ENCODE results near the gene WDR77.

WDR77 gene

GRCh38 chr1:111462370-111463028, 13.4 kb upstream of the WDR77 start:
- no peak overlapping the region for H3K4me2 ChIP-seq (ENCODE audit: low read depth, low read length, poor library complexity, severe bottlenecking)
- no peaks in the 10 kb centered on the region for H3K27me3 ChIP-seq (ENCODE audit: low read length)
- H3K9me3 ChIP-seq (ENCODE audit: insufficient read depth, low read length), result no peaks in the 10 kb centered on the region
- H3K9ac ChIP-seq (ENCODE audit: low read length), result no peak overlapping the region
- H2AFZ ChIP-seq (ENCODE audit: low read depth, low read length, severe bottlenecking), result no peak overlapping the region
- no peak for TF ChIP-seq CTCF (IDR thresholded peaks at IDR 0.05; ENCODE audit: insufficient read depth, low read length, poor library complexity, severe bottlenecking)
- no peak for TF ChIP-seq EZH2phosphoT487 (conservative IDR thresholded peaks at IDR 0.05; ENCODE audit: low read length)
- no peak overlapping the region for H3K27ac ChIP-seq (ENCODE audit: low read depth, low read length)
- 0 out of 2 replicates have a peak, but pooled peaks cover 4% of the 10 kb centered on the region for H3K79me2 ChIP-seq (ENCODE audit: insufficient read depth, low read length)
- H4K20me1 ChIP-seq (ENCODE audit: low read depth, low read length), result no peaks in the 10 kb centered on the region
- peaks cover 27% of the 10 kb centered on the region for H3K36me3 ChIP-seq (ENCODE audit: low read length)
- H3K4me3 ChIP-seq (ENCODE audit: insufficient read depth, low read length, poor library complexity, severe bottlenecking), result no peak overlapping the region
- H3K9me2 ChIP-seq (replicated peaks; ENCODE audit: insufficient read depth, low read length), result no peaks in the 10 kb centered on the region
- H3F3A ChIP-seq (ENCODE audit: insufficient read depth), result peaks cover 19% of the 10 kb centered on the region; the same call in 1 of the 2 replicates

GRCh38 chr1:111461765-111462164, 12.7 kb upstream of the WDR77 start:
- H3K9me3 ChIP-seq (ENCODE audit: insufficient read depth, low read length), result no peaks in the 10 kb centered on the region
- TF ChIP-seq CTCF (IDR thresholded peaks at IDR 0.05; ENCODE audit: insufficient read depth, low read length, poor library complexity, severe bottlenecking) (no peak), EZH2phosphoT487 (conservative IDR thresholded peaks at IDR 0.05; ENCODE audit: low read length) (no peak)
- no peak overlapping the region for H3K4me3 ChIP-seq (ENCODE audit: insufficient read depth, low read length, poor library complexity, severe bottlenecking)
- H3K79me2 ChIP-seq (ENCODE audit: insufficient read depth, low read length), result 0 out of 2 replicates have a peak, but pooled peaks cover 4% of the 10 kb centered on the region
- H3K9me2 ChIP-seq (replicated peaks; ENCODE audit: insufficient read depth, low read length), result no peaks in the 10 kb centered on the region
- H2AFZ ChIP-seq (ENCODE audit: low read depth, low read length, severe bottlenecking), result no peak overlapping the region
- no peak overlapping the region for H3K4me2 ChIP-seq (ENCODE audit: low read depth, low read length, poor library complexity, severe bottlenecking)
- H3K9ac ChIP-seq (ENCODE audit: low read length), result no peak overlapping the region
- no peaks in the 10 kb centered on the region for H3K27me3 ChIP-seq (ENCODE audit: low read length)
- peaks cover 34% of the 10 kb centered on the region for H3K36me3 ChIP-seq (ENCODE audit: low read length)
- no peak overlapping the region for H3K27ac ChIP-seq (ENCODE audit: low read depth, low read length)
- H4K20me1 ChIP-seq (ENCODE audit: low read depth, low read length), result no peaks in the 10 kb centered on the region
- peaks cover 14% of the 10 kb centered on the region; the same call in 1 of the 2 replicates for H3F3A ChIP-seq (ENCODE audit: insufficient read depth)

- H3K27me3 ChIP-seq (ENCODE audit: low read length), result no peaks in the 10 kb centered on the region
- no peak overlapping the region for H3K4me3 ChIP-seq (ENCODE audit: insufficient read depth, low read length, poor library complexity, severe bottlenecking)
- H3K4me2 ChIP-seq (ENCODE audit: low read depth, low read length, poor library complexity, severe bottlenecking), result no peak overlapping the region
- no peak overlapping the region for H3K9ac ChIP-seq (ENCODE audit: low read length)
- no peak overlapping the region for H2AFZ ChIP-seq (ENCODE audit: low read depth, low read length, severe bottlenecking)
- no peak overlapping the region for H3K27ac ChIP-seq (ENCODE audit: low read depth, low read length)
- no peaks in the 10 kb centered on the region for H3K9me2 ChIP-seq (replicated peaks; ENCODE audit: insufficient read depth, low read length)
- peaks cover 51% of the 10 kb centered on the region for H3K36me3 ChIP-seq (ENCODE audit: low read length)
- H4K20me1 ChIP-seq (ENCODE audit: low read depth, low read length), result no peaks in the 10 kb centered on the region
- no peaks in the 10 kb centered on the region for H3K9me3 ChIP-seq (ENCODE audit: insufficient read depth, low read length)
- peaks cover 48% of the 10 kb centered on the region for H3K79me2 ChIP-seq (ENCODE audit: insufficient read depth, low read length)
- H3F3A ChIP-seq (ENCODE audit: insufficient read depth), result peaks cover 4% of the 10 kb centered on the region; the same call in 1 of the 2 replicates
- no peak for TF ChIP-seq CTCF (IDR thresholded peaks at IDR 0.05; ENCODE audit: insufficient read depth, low read length, poor library complexity, severe bottlenecking)
- TF ChIP-seq EZH2phosphoT487 (conservative IDR thresholded peaks at IDR 0.05; ENCODE audit: low read length), result no peak
These were observed 6.6 kb upstream of the WDR77 start for GRCh38 chr1:111455642-111456031.
